Testis (tissue), 3 donors: ENCODE measurements around the gene U2AF2. TPM values are rescaled to one million over a fixed set of nuclear protein-coding genes. Genes with fewer than 3 reads are reported as not detected.

Experiments
- DNase-seq: peaks from one replicate; pipeline ENCODE4 v3.0.0-alpha.2; 2019
- H3K27ac ChIP-seq, 2 donors: fragments of 200-600 bp; sonication (generic); one replicate each; pipeline ENCODE4 v1.5.1; 2019
- H3K27me3 ChIP-seq: fragments of 200-600 bp; sonication (generic); one replicate; pipeline ENCODE4 v1.5.1; 2019
- H3K36me3 ChIP-seq: fragments of 200-600 bp; sonication (generic); one replicate; pipeline ENCODE4 v1.5.1; 2017; ENCODE audit warnings: low read depth; ENCODE audit errors: missing control alignments
- H3K4me1 ChIP-seq: fragments of 200-600 bp; sonication (generic); one replicate; pipeline ENCODE4 v1.5.1; 2019
- H3K4me3 ChIP-seq, 2 donors: fragments of 200-600 bp; sonication (generic); one replicate each; pipeline ENCODE4 v1.5.1; 2017 to 2019
- H3K9me3 ChIP-seq: fragments of 200-600 bp; sonication (generic); one replicate; pipeline ENCODE4 v1.5.1; 2017
- POLR2A ChIP-seq: fragments of 450-650 bp; IDR thresholded peaks from one replicate; pipeline ENCODE4 v1.6.1; 2017; ENCODE audit warnings: antibody characterized with exemption, mild to moderate bottlenecking, moderate library complexity
- WGBS, 2 donors: methylation state at CpG; one replicate each; pipeline ENCODE4 v1.1.5; 2018; 5-methylcytosine and 5-hydroxymethylcytosine counted together
- intact Hi-C: fragments of 100-400 bp; cut with DNase I; formaldehyde crosslinking; loops from one replicate; pipeline ENCODE4 v1.15.1; 2023; ENCODE audit warnings: low total_unique reads
- polyA plus RNA-seq: library from polyadenylated mRNA; stranded (reverse); fragments of 350-450 nt; fragmentation: Illumina TruSeq; extraction: RNeasy Lipid Tissue Mini Kit (QIAGEN cat#74804); gene quantifications from one replicate; pipeline ENCODE4 v1.2.3, GENCODE V29; 2014; ENCODE audit warnings: low read depth, low replicate concordance; ENCODE audit not compliant: insufficient read depth
- total RNA-seq, 2 donors: library from RNA; depleted of rRNA; stranded (reverse); fragments of >200 nt; gene quantifications; one replicate each; pipeline ENCODE4 v1.2.3, GENCODE V29; 2016
- TF ChIP-seq, protein P1 (sequence below), 3 experiments: fragments of 450-650 bp in 2 of 3; fragments of 200-600 bp in 1 of 3; sonication (generic) in 1 of 3; IDR thresholded peaks; one replicate each; pipeline ENCODE4 v1.5.1; 2016 to 2019; ENCODE audit warnings: antibody characterized with exemption in 3 of 3, mild to moderate bottlenecking in 2 of 3, moderate library complexity in 1 of 3

The U2AF2 gene
- total and polyA plus RNA-seq, 3 donors from 2014 or later = 163 to 281 (median 264) TPM

GRCh38 chr19:55697069-55697440 is 42.2 kb downstream of the U2AF2 start:
- Histone ChIP-seq H3K27ac (no peak overlapping the region), H3K4me1 (peaks cover 10% of the 10 kb centered on the region), H3K9me3 (no peaks in the 10 kb centered on the region), H3K36me3 (no peaks in the 10 kb centered on the region), H3K27me3 (no peaks in the 10 kb centered on the region), H3K4me3 (no peak overlapping the region)
- intact Hi-C loops = no loop called here
- 89 to 90% methylated on average over 10 to 12 of the region's 12 CpGs for WGBS, 2 donors
- no peak for TF ChIP-seq POLR2A
- DNase-seq = no peak

DNA sequence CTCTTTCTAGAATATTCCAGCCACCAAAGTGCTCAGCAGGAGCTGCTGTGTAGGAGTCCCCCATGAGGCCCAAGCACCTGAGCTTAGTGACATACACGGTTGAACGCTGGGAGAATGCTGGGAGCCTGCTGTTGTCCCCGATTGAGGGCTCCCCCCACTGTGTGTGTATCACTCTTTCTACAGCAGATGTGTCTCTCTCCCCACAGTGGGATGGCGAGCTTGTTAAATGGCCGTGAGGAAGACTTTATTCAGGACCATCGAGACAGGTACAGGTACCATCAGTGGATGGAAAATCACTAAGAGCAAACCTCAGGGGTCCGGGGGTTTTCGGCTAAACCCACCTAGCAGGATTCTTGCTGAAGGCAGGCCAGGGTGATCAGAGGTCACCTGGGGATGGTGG is 42.9 kb downstream of the U2AF2 start:
- intact Hi-C loops = no loop called here
- Histone ChIP-seq H3K27ac (no peak overlapping the region), H3K36me3 (no peaks in the 10 kb centered on the region), H3K27me3 (no peaks in the 10 kb centered on the region), H3K4me1 (peaks cover 14% of the 10 kb centered on the region), H3K9me3 (no peaks in the 10 kb centered on the region), H3K4me3 (no peak overlapping the region)
- 91 to 94% methylated on average over 8 of the region's 8 CpGs for WGBS, 2 donors
- TF ChIP-seq POLR2A = no peak
- TF ChIP-seq, protein P1, sequence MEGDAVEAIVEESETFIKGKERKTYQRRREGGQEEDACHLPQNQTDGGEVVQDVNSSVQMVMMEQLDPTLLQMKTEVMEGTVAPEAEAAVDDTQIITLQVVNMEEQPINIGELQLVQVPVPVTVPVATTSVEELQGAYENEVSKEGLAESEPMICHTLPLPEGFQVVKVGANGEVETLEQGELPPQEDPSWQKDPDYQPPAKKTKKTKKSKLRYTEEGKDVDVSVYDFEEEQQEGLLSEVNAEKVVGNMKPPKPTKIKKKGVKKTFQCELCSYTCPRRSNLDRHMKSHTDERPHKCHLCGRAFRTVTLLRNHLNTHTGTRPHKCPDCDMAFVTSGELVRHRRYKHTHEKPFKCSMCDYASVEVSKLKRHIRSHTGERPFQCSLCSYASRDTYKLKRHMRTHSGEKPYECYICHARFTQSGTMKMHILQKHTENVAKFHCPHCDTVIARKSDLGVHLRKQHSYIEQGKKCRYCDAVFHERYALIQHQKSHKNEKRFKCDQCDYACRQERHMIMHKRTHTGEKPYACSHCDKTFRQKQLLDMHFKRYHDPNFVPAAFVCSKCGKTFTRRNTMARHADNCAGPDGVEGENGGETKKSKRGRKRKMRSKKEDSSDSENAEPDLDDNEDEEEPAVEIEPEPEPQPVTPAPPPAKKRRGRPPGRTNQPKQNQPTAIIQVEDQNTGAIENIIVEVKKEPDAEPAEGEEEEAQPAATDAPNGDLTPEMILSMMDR (IDR thresholded peaks at IDR 0.05) = no peak
- no peak for DNase-seq

GRCh38 chr19:55698256-55698655 is 43.4 kb downstream of the U2AF2 start:
- Histone ChIP-seq H3K27me3 (no peaks in the 10 kb centered on the region), H3K36me3 (no peaks in the 10 kb centered on the region), H3K4me1 (peaks cover 18% of the 10 kb centered on the region), H3K27ac (no peak overlapping the region), H3K4me3 (no peak overlapping the region), H3K9me3 (no peaks in the 10 kb centered on the region)
- no peak for TF ChIP-seq POLR2A
- TF ChIP-seq, protein P1 (IDR thresholded peaks at IDR 0.05) = no peak
- no peak for DNase-seq
- intact Hi-C loops = no loop called here
- 90 to 93% methylated on average over 14 to 17 of the region's 17 CpGs for WGBS, 2 donors

DNA sequence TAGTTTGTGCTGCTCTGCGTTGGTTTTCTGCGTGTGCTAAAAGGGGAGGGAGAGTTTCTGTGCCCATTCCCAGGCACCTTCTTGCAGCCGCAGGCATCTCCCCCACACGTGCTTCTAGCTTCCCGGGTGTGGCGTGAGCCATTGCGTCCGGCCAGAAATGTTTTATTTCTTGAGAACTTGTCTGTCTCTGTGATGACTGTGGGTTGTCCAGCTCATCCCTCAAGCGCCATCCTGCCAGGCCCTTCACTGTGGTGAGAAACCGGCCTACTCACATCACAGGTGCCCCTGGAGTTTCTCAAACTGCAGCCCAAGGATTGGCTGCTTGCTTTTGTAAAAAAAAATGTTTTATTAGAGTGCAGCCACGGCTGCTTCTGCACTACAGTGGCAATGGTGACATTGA is 44.4 kb downstream of the U2AF2 start:
- no peak overlapping the region for H3K27ac ChIP-seq
- H3K4me3 ChIP-seq = no peak overlapping the region
- no peaks in the 10 kb centered on the region for H3K27me3 ChIP-seq
- intact Hi-C loops = no loop called here
- 60 to 85% methylated on average over 10 to 11 of the region's 11 CpGs for WGBS, 2 donors
- H3K9me3 ChIP-seq = no peaks in the 10 kb centered on the region
- no peaks in the 10 kb centered on the region for H3K36me3 ChIP-seq
- DNase-seq = peak; percentile 72
- no peak for TF ChIP-seq POLR2A
- TF ChIP-seq, protein P1 (IDR thresholded peaks at IDR 0.05) = no peak
- H3K4me1 ChIP-seq = peaks cover 27% of the 10 kb centered on the region

DNA sequence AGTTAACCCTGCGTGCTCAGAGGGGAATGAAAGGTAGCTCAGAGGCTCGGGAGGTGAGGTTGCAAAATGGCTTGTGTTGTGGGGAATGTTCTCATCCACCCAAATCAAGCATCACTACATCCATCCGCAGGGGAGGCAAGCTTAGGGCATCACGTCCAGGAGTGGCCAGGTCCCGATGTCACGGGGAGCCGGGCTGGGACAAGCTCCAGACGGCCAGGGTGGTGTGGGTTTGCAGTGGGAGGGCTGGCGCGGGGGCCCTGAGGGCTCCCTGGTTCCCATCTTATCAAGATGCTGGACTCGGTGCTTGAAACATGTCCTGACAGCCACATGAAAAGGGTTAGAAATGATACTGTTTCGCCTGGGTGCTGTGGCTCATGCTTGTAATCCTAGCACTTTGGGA is 46.0 kb downstream of the U2AF2 start:
- Histone ChIP-seq H3K27me3 (no peaks in the 10 kb centered on the region), H3K27ac (no peak overlapping the region), H3K9me3 (no peaks in the 10 kb centered on the region), H3K4me1 (peaks cover 32% of the 10 kb centered on the region), H3K4me3 (no peak overlapping the region), H3K36me3 (no peaks in the 10 kb centered on the region)
- WGBS, 2 donors = 56 to 73% methylated on average over 8 to 12 of the region's 12 CpGs
- intact Hi-C loops = no loop called here
- DNase-seq = peak; percentile 46
- TF ChIP-seq, protein P1 (IDR thresholded peaks at IDR 0.05) = no peak
- TF ChIP-seq POLR2A = no peak
